VCaP (cell line): ENCODE measurements around the gene XRN1.

Experiments
- H3K27ac ChIP-seq: fragments of 450-650 bp; 2 replicates; pipeline ENCODE4 v1.5.1; 2017
- TF ChIP-seq, protein P1 (sequence below): fragments of 450-650 bp; conservative IDR thresholded peaks from 2 replicates; pipeline ENCODE4 v1.5.1; 2017; ENCODE audit warnings: mild to moderate bottlenecking, moderate library complexity

Gene XRN1

DNA sequence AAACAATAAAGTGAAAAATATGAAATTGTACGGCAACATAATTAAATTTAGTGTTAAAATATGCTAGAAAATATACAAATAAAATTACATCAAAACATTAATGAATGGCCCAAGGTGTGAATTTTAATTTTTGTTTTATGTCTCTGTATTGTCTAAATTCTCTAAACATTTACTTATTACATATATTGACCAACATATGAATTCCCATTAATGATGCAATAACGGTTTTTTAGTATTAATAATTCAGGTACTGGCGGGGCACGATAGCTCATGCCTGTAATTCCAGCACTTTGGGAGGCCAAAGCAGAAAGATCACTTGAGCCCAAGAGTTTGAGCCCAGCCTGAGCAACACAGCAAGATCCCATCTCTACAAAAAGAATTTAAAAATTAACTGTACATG, 20.6 kb upstream of the XRN1 start:
- TF ChIP-seq, protein P1, sequence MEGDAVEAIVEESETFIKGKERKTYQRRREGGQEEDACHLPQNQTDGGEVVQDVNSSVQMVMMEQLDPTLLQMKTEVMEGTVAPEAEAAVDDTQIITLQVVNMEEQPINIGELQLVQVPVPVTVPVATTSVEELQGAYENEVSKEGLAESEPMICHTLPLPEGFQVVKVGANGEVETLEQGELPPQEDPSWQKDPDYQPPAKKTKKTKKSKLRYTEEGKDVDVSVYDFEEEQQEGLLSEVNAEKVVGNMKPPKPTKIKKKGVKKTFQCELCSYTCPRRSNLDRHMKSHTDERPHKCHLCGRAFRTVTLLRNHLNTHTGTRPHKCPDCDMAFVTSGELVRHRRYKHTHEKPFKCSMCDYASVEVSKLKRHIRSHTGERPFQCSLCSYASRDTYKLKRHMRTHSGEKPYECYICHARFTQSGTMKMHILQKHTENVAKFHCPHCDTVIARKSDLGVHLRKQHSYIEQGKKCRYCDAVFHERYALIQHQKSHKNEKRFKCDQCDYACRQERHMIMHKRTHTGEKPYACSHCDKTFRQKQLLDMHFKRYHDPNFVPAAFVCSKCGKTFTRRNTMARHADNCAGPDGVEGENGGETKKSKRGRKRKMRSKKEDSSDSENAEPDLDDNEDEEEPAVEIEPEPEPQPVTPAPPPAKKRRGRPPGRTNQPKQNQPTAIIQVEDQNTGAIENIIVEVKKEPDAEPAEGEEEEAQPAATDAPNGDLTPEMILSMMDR, result no peak
- no peak overlapping the region for H3K27ac ChIP-seq

DNA sequence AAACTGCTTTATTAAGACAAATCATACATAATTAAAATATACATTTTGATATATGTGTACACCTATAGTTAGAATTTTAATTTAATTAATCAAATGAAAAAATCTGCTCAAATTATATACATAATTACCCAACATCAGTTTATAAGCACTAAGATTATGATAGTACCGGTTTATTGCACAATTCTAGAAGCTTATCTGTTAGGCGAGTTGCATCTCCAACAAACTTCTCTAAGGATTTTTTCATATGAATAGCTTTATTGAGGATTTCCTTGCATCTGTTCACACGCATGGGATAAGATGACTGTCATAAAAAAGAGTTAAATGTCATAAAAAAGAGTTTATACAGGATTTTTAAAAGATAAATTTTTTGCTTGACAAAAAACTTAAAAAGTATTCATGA, 19.9 kb upstream of the XRN1 start:
- TF ChIP-seq, protein P1, result no peak
- no peak overlapping the region for H3K27ac ChIP-seq

DNA sequence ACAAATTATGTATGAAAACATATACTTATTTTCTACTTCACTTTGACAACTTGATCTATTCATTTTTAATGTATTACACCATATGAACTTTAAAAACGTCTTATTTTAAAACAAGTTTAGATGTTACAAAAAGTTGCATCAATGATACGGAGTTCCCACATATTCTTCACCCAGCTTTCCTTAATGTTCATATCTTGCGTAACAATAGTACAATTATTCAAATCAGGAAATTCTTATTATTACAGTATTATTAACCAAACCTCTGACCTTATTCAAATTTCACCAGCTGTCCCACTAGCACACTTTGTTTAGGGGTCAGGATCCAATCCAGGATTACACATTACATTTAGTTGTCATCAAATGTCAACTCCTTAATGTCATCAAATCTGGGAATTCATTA, 12.9 kb upstream of the XRN1 start:
- no peak overlapping the region for H3K27ac ChIP-seq

DNA sequence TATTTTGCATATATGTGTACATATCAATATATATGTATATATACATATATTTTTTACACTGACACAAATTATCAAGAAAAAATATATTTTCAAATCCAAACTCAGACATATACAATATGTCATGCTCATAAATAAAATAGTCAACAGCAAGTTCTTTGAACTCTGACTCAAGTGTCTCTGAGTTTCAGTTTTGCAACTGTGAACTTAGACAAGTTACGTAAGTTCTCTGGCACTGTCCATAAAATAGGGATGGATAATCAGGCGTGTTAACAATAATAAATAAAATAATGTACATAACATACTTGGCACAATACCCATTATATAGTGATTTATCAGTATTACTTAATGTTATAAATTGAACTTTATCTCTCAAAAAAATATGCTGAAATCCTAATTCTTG, 12.1 kb upstream of the XRN1 start:
- H3K27ac ChIP-seq, result no peak overlapping the region
- TF ChIP-seq, protein P1, result no peak

More for the DNA sequence above, 12.9 kb upstream of the XRN1 start:
- TF ChIP-seq, protein P1, result no peak

DNA sequence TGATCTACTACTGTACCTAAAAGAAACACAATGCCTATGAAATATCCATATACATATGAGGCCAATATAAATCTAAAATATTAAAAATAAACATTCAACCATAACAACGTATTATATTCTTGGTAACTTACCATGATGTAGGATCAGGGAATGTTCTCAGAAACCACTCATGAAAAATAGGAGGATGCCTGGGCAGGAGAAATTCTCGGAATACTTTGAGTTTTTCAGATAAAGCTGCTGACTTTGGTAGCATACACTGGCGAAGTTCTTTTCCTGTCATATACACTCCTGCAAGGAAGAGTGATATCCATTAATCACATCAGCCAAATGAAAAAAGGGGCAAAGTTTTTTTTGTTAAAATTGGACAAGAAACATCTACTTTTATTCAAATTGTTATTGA, 11.3 kb upstream of the XRN1 start:
- H3K27ac ChIP-seq, result no peak overlapping the region
- TF ChIP-seq, protein P1, result no peak

DNA sequence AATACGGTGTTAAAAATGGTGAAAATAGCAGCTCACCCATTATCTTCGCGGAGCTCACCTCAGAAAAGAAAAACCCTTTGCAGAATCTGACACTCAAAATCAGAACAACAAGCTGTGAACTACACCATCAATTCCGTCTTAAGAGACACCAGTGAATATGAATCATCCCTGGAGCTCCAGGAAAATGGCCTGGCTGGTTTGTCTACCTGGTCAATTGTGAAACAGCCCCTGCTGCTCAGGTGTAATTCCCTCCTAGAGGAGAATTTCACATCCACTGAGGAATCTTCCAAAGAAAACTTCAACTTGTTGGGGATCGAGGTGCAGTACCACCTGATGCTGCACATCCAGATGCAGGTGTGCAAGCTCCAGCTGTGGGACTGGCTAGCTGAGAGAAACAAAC, 3.0 kb upstream of the XRN1 start:
- no peak overlapping the region for H3K27ac ChIP-seq
- TF ChIP-seq, protein P1, result no peak

DNA sequence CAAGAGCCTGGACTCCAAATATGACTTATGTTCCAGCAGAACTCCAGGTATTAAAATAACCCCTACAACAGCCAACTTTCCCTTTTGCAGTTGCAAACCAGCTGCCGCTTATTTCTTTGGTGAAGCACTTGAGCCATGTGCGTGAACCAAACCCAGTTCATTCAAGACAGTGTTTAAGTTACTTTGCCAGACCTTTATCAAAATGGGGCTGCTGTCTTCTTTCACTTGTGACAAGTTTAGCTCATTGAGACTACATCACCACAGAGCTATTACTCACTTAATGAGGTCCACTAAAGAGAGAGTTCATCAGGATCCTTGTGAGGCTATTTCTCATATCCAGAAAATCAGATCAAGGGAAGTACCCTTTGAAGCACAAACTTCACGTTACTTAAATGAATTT, 2.4 kb upstream of the XRN1 start:
- TF ChIP-seq, protein P1, result no peak
- no peak overlapping the region for H3K27ac ChIP-seq
